Neural progenitor cell (in vitro differentiated cells): Measurements from ENCODE around the gene WFS1. TPM values are rescaled to one million over a fixed set of nuclear protein-coding genes. Genes with fewer than 3 reads are reported as not detected.

ENCODE experiments used
- DNase-seq: peaks from one replicate; pipeline ENCODE4 v3.0.0-alpha.2; 2016; ENCODE audit warnings: low spot score
- H2AFZ ChIP-seq: fragments of 200-600 bp; sonication (generic); replicated peaks from 2 replicates; pipeline ENCODE4 v1.6.1; 2016; ENCODE audit warnings: antibody characterized with exemption
- H3F3A ChIP-seq: fragments of 200-600 bp; sonication (generic); 2 replicates; pipeline ENCODE4 v1.6.1; 2016; ENCODE audit warnings: antibody characterized with exemption, low read depth
- H3K27ac ChIP-seq: fragments of 200-600 bp; sonication (generic); 2 replicates; pipeline ENCODE4 v1.5.1; 2016; ENCODE audit warnings: mild to moderate bottlenecking
- H3K27me3 ChIP-seq: fragments of 200-600 bp; sonication (generic); 2 replicates; pipeline ENCODE4 v1.6.1; 2016; ENCODE audit warnings: mild to moderate bottlenecking, moderate library complexity
- H3K36me3 ChIP-seq: fragments of 200-600 bp; sonication (generic); 2 replicates; pipeline ENCODE4 v1.5.1; 2016
- H3K4me1 ChIP-seq: fragments of 200-600 bp; sonication (generic); 2 replicates; pipeline ENCODE4 v1.6.1; 2016; ENCODE audit warnings: mixed run types
- H3K4me2 ChIP-seq: fragments of 200-600 bp; sonication (generic); 2 replicates; pipeline ENCODE4 v1.6.1; 2016
- H3K4me3 ChIP-seq: fragments of 200-600 bp; sonication (generic); 2 replicates; pipeline ENCODE4 v1.5.1; 2016
- H3K79me2 ChIP-seq: fragments of 200-600 bp; sonication (generic); 2 replicates; pipeline ENCODE4 v1.6.1; 2016; ENCODE audit warnings: low read depth
- H3K9ac ChIP-seq: fragments of 200-600 bp; sonication (generic); 2 replicates; pipeline ENCODE4 v1.6.1; 2016
- H3K9me3 ChIP-seq: fragments of 200-600 bp; sonication (generic); 2 replicates; pipeline ENCODE4 v1.5.1; 2016; ENCODE audit warnings: low read depth
- H4K20me1 ChIP-seq: fragments of 200-600 bp; sonication (generic); 2 replicates; pipeline ENCODE4 v1.6.1; 2016; ENCODE audit warnings: low read depth
- H3K27ac Mint-ChIP-seq: 3 replicates; pipeline ENCODE4 v1.8.0; 2021; ENCODE audit warnings: mixed read lengths
- H3K27me3 Mint-ChIP-seq: 2 replicates; pipeline ENCODE4 v1.8.0; 2022; ENCODE audit warnings: low read depth, mild to moderate bottlenecking, inconsistent platforms, moderate library complexity, mixed read lengths; ENCODE audit not compliant: insufficient read depth
- H3K36me3 Mint-ChIP-seq: 3 replicates; pipeline ENCODE4 v1.8.0; 2021; ENCODE audit warnings: mixed read lengths
- H3K4me1 Mint-ChIP-seq: 3 replicates; pipeline ENCODE4 v1.8.0; 2021; ENCODE audit warnings: mixed read lengths
- H3K4me3 Mint-ChIP-seq: 3 replicates; pipeline ENCODE4 v1.8.0; 2021; ENCODE audit warnings: mild to moderate bottlenecking, moderate library complexity, mixed read lengths
- H3K9me3 Mint-ChIP-seq: 3 replicates; pipeline ENCODE4 v1.8.0; 2020; ENCODE audit warnings: mixed read lengths
- EZH2 ChIP-seq: fragments of 200-600 bp; sonication (generic); IDR thresholded peaks from 2 replicates; pipeline ENCODE4 v1.6.1; 2017; ENCODE audit warnings: antibody characterized with exemption, mild to moderate bottlenecking, moderate library complexity
- EZH2phosphoT487 ChIP-seq: fragments of 200-600 bp; sonication (generic); IDR thresholded peaks from 2 replicates; pipeline ENCODE4 v1.6.1; 2017; ENCODE audit warnings: antibody characterized with exemption
- total RNA-seq: library from RNA; depleted of rRNA; stranded (reverse); fragments of >200 nt; gene quantifications from 2 replicates; pipeline ENCODE4 v1.2.3, GENCODE V29; 2015; ENCODE audit warnings: low replicate concordance
- TF ChIP-seq, protein P1 (sequence below): fragments of 200-600 bp; sonication (generic); IDR thresholded peaks from 2 replicates; pipeline ENCODE4 v1.5.1; 2017; ENCODE audit warnings: antibody characterized with exemption, mild to moderate bottlenecking

WFS1 gene
- total RNA-seq, 1 donor from 2014 or later, result 8.8 TPM

DNA sequence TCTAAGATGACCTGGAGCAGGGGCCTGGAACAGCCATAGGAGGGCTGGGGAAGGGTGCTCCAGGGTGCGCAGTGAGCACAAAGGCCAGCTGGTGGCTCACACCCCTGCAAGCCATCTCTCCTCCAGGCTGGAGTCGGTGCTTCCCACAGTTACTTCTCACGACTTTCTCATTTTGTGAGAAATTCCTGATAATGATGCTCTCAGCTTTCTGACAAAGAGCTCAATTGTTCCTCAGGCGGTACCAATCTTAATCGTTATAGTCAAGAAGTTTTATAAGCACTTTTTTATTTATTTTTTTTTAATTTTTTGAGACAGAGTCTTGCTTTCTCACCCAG lies 11.7 kb upstream of the WFS1 start:
- H3K27me3 Mint-ChIP-seq, result peaks cover 14% of the 10 kb centered on the region
- H4K20me1 ChIP-seq, result no peaks in the 10 kb centered on the region
- no peaks in the 10 kb centered on the region for H3K36me3 ChIP-seq
- no peak for DNase-seq
- H3K27ac Mint-ChIP-seq, result no peak overlapping the region
- no peak overlapping the region for H3K4me3 Mint-ChIP-seq
- peaks cover 7% of the 10 kb centered on the region for H3F3A ChIP-seq
- H3K79me2 ChIP-seq, result no peaks in the 10 kb centered on the region
- H3K36me3 Mint-ChIP-seq, result no peaks in the 10 kb centered on the region
- no peak overlapping the region for H3K4me3 ChIP-seq
- no peak overlapping the region for H3K4me2 ChIP-seq
- no peaks in the 10 kb centered on the region for H3K9me3 Mint-ChIP-seq
- TF ChIP-seq EZH2phosphoT487 (no peak), EZH2 (no peak)
- TF ChIP-seq, protein P1, sequence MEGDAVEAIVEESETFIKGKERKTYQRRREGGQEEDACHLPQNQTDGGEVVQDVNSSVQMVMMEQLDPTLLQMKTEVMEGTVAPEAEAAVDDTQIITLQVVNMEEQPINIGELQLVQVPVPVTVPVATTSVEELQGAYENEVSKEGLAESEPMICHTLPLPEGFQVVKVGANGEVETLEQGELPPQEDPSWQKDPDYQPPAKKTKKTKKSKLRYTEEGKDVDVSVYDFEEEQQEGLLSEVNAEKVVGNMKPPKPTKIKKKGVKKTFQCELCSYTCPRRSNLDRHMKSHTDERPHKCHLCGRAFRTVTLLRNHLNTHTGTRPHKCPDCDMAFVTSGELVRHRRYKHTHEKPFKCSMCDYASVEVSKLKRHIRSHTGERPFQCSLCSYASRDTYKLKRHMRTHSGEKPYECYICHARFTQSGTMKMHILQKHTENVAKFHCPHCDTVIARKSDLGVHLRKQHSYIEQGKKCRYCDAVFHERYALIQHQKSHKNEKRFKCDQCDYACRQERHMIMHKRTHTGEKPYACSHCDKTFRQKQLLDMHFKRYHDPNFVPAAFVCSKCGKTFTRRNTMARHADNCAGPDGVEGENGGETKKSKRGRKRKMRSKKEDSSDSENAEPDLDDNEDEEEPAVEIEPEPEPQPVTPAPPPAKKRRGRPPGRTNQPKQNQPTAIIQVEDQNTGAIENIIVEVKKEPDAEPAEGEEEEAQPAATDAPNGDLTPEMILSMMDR, result no peak
- H3K27me3 ChIP-seq, result no peaks in the 10 kb centered on the region
- H3K4me1 ChIP-seq, result peaks cover 14% of the 10 kb centered on the region
- no peak overlapping the region for H3K9ac ChIP-seq
- H3K27ac ChIP-seq, result no peak overlapping the region
- no peak overlapping the region for H2AFZ ChIP-seq
- H3K4me1 Mint-ChIP-seq, result peaks cover 20% of the 10 kb centered on the region
- H3K9me3 ChIP-seq, result no peaks in the 10 kb centered on the region

DNA sequence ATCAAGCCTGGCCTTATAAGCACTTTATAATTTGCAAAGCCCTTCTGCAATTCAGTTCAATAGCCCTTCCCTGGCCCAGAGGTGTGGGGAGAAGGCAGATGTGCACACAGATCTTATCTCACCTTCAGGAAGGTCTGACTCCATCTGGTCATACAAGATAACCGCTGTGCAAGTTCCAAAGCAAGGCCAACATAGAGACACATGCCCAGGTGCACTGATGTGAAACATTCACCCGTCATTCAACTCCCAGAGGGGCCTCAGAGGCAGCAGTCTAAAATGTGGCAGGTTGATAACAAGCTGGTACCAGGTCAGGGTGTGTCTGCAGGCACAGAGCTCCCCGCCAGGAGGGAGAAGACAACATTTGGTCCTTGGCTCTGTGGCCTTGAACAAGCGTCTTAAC lies 10.9 kb upstream of the WFS1 start:
- Mint-ChIP-seq H3K27ac (no peak overlapping the region), H3K9me3 (no peaks in the 10 kb centered on the region), H3K4me1 (peaks cover 20% of the 10 kb centered on the region), H3K27me3 (peaks cover 10% of the 10 kb centered on the region), H3K4me3 (no peak overlapping the region), H3K36me3 (no peaks in the 10 kb centered on the region)
- no peaks in the 10 kb centered on the region for H3K79me2 ChIP-seq
- no peak overlapping the region for H2AFZ ChIP-seq
- H4K20me1 ChIP-seq, result no peaks in the 10 kb centered on the region
- H3K4me1 ChIP-seq, result peaks cover 14% of the 10 kb centered on the region
- no peaks in the 10 kb centered on the region for H3K9me3 ChIP-seq
- H3K9ac ChIP-seq, result no peak overlapping the region
- peaks cover 7% of the 10 kb centered on the region for H3F3A ChIP-seq
- H3K36me3 ChIP-seq, result no peaks in the 10 kb centered on the region
- no peak overlapping the region for H3K4me3 ChIP-seq
- TF ChIP-seq EZH2phosphoT487 (no peak), EZH2 (no peak)
- TF ChIP-seq, protein P1, result no peak
- no peak overlapping the region for H3K4me2 ChIP-seq
- H3K27ac ChIP-seq, result no peak overlapping the region
- DNase-seq, result no peak
- no peaks in the 10 kb centered on the region for H3K27me3 ChIP-seq

DNA sequence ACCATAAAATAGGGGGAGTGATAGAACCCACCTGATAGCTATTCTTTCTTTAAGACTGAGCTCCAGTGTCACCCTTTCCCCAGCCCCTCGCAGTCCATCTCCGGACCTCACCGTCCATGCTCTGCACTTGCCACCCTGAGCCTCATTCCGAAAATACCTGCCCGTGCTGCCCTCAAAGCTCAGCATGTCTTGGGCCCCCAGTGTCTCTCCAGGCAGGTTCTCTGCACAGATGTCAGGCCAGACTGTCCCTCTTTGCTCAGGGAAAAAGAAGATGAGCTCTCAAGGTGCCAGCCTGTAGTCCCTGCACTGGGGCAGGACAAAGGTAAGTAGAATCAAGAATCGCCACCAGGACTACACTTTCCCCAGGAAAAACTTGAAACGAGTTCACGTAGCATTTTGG lies 9.8 kb upstream of the WFS1 start:
- no peaks in the 10 kb centered on the region for H3K79me2 ChIP-seq
- H3K4me1 ChIP-seq, result peaks cover 14% of the 10 kb centered on the region
- Mint-ChIP-seq H3K36me3 (no peaks in the 10 kb centered on the region), H3K4me3 (no peak overlapping the region), H3K27me3 (peaks cover 12% of the 10 kb centered on the region), H3K9me3 (no peaks in the 10 kb centered on the region), H3K27ac (peak overlapping the region; percentile 66), H3K4me1 (peaks cover 20% of the 10 kb centered on the region)
- H3K4me2 ChIP-seq, result peak overlapping the region; percentile 27
- H3K9me3 ChIP-seq, result no peaks in the 10 kb centered on the region
- no peak overlapping the region for H3K4me3 ChIP-seq
- no peak overlapping the region for H2AFZ ChIP-seq
- no peak overlapping the region for H3K9ac ChIP-seq
- no peaks in the 10 kb centered on the region for H4K20me1 ChIP-seq
- peaks cover 7% of the 10 kb centered on the region for H3F3A ChIP-seq
- H3K27ac ChIP-seq, result no peak overlapping the region
- TF ChIP-seq EZH2 (no peak), EZH2phosphoT487 (no peak)
- TF ChIP-seq, protein P1, result no peak
- no peaks in the 10 kb centered on the region for H3K36me3 ChIP-seq
- DNase-seq, result no peak
- H3K27me3 ChIP-seq, result no peaks in the 10 kb centered on the region

- Mint-ChIP-seq H3K4me1 (peaks cover 17% of the 10 kb centered on the region), H3K4me3 (no peak overlapping the region)
- DNase-seq, result no peak
These were observed 7.5 kb upstream of the WFS1 start for GRCh38 chr4:6262176-6262575.

More at GRCh38 chr4:6262176-6262575, 7.5 kb upstream of the WFS1 start:
- Histone ChIP-seq H3K4me3 (no peak overlapping the region), H3K36me3 (no peaks in the 10 kb centered on the region), H3K4me2 (no peak overlapping the region), H3K27ac (no peak overlapping the region), H3K4me1 (peaks cover 12% of the 10 kb centered on the region), H3K79me2 (no peaks in the 10 kb centered on the region), H3K27me3 (peaks cover under 1% of the 10 kb centered on the region), H2AFZ (no peak overlapping the region), H3K9me3 (no peaks in the 10 kb centered on the region), H4K20me1 (no peaks in the 10 kb centered on the region), H3F3A (peaks cover 7% of the 10 kb centered on the region), H3K9ac (no peak overlapping the region)
- H3K27me3 Mint-ChIP-seq, result peaks cover 9% of the 10 kb centered on the region
- no peaks in the 10 kb centered on the region for H3K9me3 Mint-ChIP-seq
- no peak overlapping the region for H3K27ac Mint-ChIP-seq
- no peaks in the 10 kb centered on the region for H3K36me3 Mint-ChIP-seq
- TF ChIP-seq, protein P1, result no peak
- no peak for TF ChIP-seq EZH2phosphoT487
- TF ChIP-seq EZH2, result no peak
